Inferior parietal cortex (tissue), 1 donor: Measurements from ENCODE around the gene PGS1.
A peak's percentile ranks its signal among the peaks of the same experiment; 100 is the strongest.

Experiments used
- DNase-seq: peaks from one replicate; pipeline ENCODE4 v3.0.0-alpha.2; 2016; ENCODE audit errors: extremely low spot score

Gene PGS1

GRCh38 chr17:78346605-78347250, 31.7 kb upstream of the PGS1 start:
- DNase-seq: no peak

GRCh38 chr17:78347453-78347852, 31.0 kb upstream of the PGS1 start:
- DNase-seq: no peak

GRCh38 chr17:78348055-78348770, 30.2 kb upstream of the PGS1 start:
- DNase-seq: no peak

GRCh38 chr17:78349891-78350642, 28.4 kb upstream of the PGS1 start:
- no peak for DNase-seq

- DNase-seq: peak; percentile 71
Measured at GRCh38 chr17:78351449-78352006, 26.9 kb upstream of the PGS1 start.

- DNase-seq: no peak
Measured at GRCh38 chr17:78353834-78354233, 24.6 kb upstream of the PGS1 start.

- no peak for DNase-seq
Measured at GRCh38 chr17:78355045-78355641, 23.3 kb upstream of the PGS1 start.

- no peak for DNase-seq
Measured at GRCh38 chr17:78355701-78356100, 22.7 kb upstream of the PGS1 start.

GRCh38 chr17:78356101-78356713, 22.2 kb upstream of the PGS1 start:
- no peak for DNase-seq

- DNase-seq: no peak
Measured at GRCh38 chr17:78357177-78357586, 21.3 kb upstream of the PGS1 start.

- no peak for DNase-seq
Measured at GRCh38 chr17:78357672-78358537, 20.5 kb upstream of the PGS1 start.

GRCh38 chr17:78358538-78359320, 19.7 kb upstream of the PGS1 start:
- no peak for DNase-seq

- DNase-seq: no peak
Measured at GRCh38 chr17:78359321-78359996, 19.0 kb upstream of the PGS1 start.

GRCh38 chr17:78359997-78360370, 18.5 kb upstream of the PGS1 start, which contains the start of gene SOCS3:
TSS of gene SOCS3 (minus strand) at chr17:78360077. CDS start at chr17:78359095, 982 bp downstream.
- peak; percentile 73 for DNase-seq

- peak; percentile 80 for DNase-seq
Measured at GRCh38 chr17:78360371-78361224, 17.9 kb upstream of the PGS1 start.

GRCh38 chr17:78361225-78361701, 17.2 kb upstream of the PGS1 start:
- no peak for DNase-seq

GRCh38 chr17:78362232-78362631, 16.2 kb upstream of the PGS1 start:
- no peak for DNase-seq

- DNase-seq: no peak
Measured at GRCh38 chr17:78362671-78363070, 15.8 kb upstream of the PGS1 start.
